ENCODE results near the gene LAMC1. TPM values are rescaled to one million over a fixed set of nuclear protein-coding genes. Genes with fewer than 3 reads are reported as not detected.

Gene LAMC1
- polyA plus RNA-seq, 1 donor from 2014 or later: 4.2 TPM

DNA sequence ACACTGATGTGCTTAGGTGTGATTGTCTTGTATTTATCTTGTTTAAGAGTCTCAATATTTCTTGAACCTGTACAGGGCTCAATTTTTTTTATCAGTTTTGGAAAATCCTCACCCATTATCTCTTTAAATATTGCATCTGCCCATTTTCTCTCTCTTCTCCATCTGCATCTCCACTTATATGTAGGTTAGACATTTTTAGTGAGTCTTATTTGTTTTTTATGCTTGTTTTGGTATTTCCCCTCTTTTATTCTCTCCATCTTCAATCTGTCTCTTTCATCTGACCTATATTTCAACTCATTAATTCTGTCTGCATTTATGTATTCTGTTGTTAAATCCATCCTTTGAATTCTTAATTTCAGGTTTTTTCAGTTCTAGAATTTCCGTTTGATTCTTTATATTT lies 37.3 kb upstream of the LAMC1 start:
- Histone ChIP-seq H4K20me1 (ENCODE audit: insufficient read depth) (no peaks in the 10 kb centered on the region), H3K4me3 (ENCODE audit: low read length) (no peak overlapping the region), H3K79me2 (replicated peaks; ENCODE audit: insufficient read depth, low read length) (no peaks in the 10 kb centered on the region), H3K27ac (ENCODE audit: low read length) (no peak overlapping the region), H3F3A (ENCODE audit: insufficient read depth, low read length, poor library complexity, severe bottlenecking) (no peaks in the 10 kb centered on the region), H3K36me3 (ENCODE audit: insufficient read depth, low read length) (no peaks in the 10 kb centered on the region), H3K9me2 (ENCODE audit: insufficient read depth, low read length) (no peaks in the 10 kb centered on the region), H2AFZ (ENCODE audit: low read depth, low read length) (no peak overlapping the region), H3K4me2 (ENCODE audit: low read length) (no peak overlapping the region), H3K27me3 (ENCODE audit: insufficient read depth, low read depth, low read length) (no peaks in the 10 kb centered on the region), H3K9ac (ENCODE audit: low read length) (no peak overlapping the region), H3K9me3 (ENCODE audit: low read length) (no peaks in the 10 kb centered on the region)
- TF ChIP-seq POLR2AphosphoS5 (IDR thresholded peaks at IDR 0.05): no peak
- no peak for TF ChIP-seq EP300 (conservative IDR thresholded peaks at IDR 0.05; ENCODE audit: poor library complexity, severe bottlenecking)
- TF ChIP-seq CTCF (IDR thresholded peaks at IDR 0.05; ENCODE audit: poor library complexity, severe bottlenecking): no peak
- TF ChIP-seq SMC3 (conservative IDR thresholded peaks at IDR 0.05; ENCODE audit: poor library complexity): no peak
- no peak for TF ChIP-seq TAF1 (IDR thresholded peaks at IDR 0.05; ENCODE audit: low read depth)
- TF ChIP-seq RAD21 (conservative IDR thresholded peaks at IDR 0.05): no peak
- TF ChIP-seq EZH2 (IDR thresholded peaks at IDR 0.05; ENCODE audit: borderline replicate concordance, insufficient read depth, low read length, poor library complexity, severe bottlenecking): no peak
- no peak for TF ChIP-seq MXI1 (conservative IDR thresholded peaks at IDR 0.05; ENCODE audit: poor library complexity, severe bottlenecking)
- no peak for TF ChIP-seq REST (IDR thresholded peaks at IDR 0.05; ENCODE audit: borderline replicate concordance)

GRCh38 chr1:182990413-182991144 lies 32.6 kb upstream of the LAMC1 start:
- no peaks in the 10 kb centered on the region for H3K9me3 ChIP-seq (ENCODE audit: low read length)
- H2AFZ ChIP-seq (ENCODE audit: low read depth, low read length): no peak overlapping the region
- no peak overlapping the region for H3K27ac ChIP-seq (ENCODE audit: low read length)
- H3K4me2 ChIP-seq (ENCODE audit: low read length): no peak overlapping the region
- no peaks in the 10 kb centered on the region for H3K9me2 ChIP-seq (ENCODE audit: insufficient read depth, low read length)
- no peaks in the 10 kb centered on the region for H3K79me2 ChIP-seq (replicated peaks; ENCODE audit: insufficient read depth, low read length)
- H3F3A ChIP-seq (ENCODE audit: insufficient read depth, low read length, poor library complexity, severe bottlenecking): no peaks in the 10 kb centered on the region
- no peaks in the 10 kb centered on the region for H3K36me3 ChIP-seq (ENCODE audit: insufficient read depth, low read length)
- H3K9ac ChIP-seq (ENCODE audit: low read length): no peak overlapping the region
- H3K27me3 ChIP-seq (ENCODE audit: insufficient read depth, low read depth, low read length): no peaks in the 10 kb centered on the region
- no peaks in the 10 kb centered on the region for H4K20me1 ChIP-seq (ENCODE audit: insufficient read depth)
- no peak overlapping the region for H3K4me3 ChIP-seq (ENCODE audit: low read length)
- TF ChIP-seq CTCF (IDR thresholded peaks at IDR 0.05; ENCODE audit: poor library complexity, severe bottlenecking) (no peak), POLR2AphosphoS5 (IDR thresholded peaks at IDR 0.05) (no peak), SMC3 (conservative IDR thresholded peaks at IDR 0.05; ENCODE audit: poor library complexity) (no peak), RAD21 (conservative IDR thresholded peaks at IDR 0.05) (no peak), EZH2 (IDR thresholded peaks at IDR 0.05; ENCODE audit: borderline replicate concordance, insufficient read depth, low read length, poor library complexity, severe bottlenecking) (no peak), EP300 (conservative IDR thresholded peaks at IDR 0.05; ENCODE audit: poor library complexity, severe bottlenecking) (no peak), TAF1 (IDR thresholded peaks at IDR 0.05; ENCODE audit: low read depth) (no peak), MXI1 (conservative IDR thresholded peaks at IDR 0.05; ENCODE audit: poor library complexity, severe bottlenecking) (no peak), REST (IDR thresholded peaks at IDR 0.05; ENCODE audit: borderline replicate concordance) (no peak)

Data from neural cell (in vitro differentiated cells).